ENCODE results near the gene RECQL5.
A peak's percentile ranks its signal among the peaks of the same experiment; 100 is the strongest.

The RECQL5 gene

DNA sequence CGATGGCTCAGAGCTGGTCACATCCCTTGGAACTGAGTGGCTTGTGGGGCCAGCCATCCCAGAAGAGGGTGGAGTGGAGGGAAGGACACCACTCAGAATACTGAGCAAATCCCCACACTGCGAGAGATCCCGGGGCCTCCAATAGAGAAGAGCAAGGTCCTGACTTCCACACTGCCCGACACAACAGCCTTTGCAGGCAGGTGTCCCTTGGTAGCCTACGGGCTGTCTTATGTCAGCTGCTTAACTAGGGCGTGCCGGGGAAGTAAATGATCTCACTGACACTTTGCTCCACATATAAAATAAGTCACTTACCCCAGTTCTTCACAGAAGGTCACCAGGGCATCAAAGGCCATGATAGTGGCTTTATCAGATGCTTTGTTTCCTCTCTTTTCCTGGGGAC lies 16.1 kb downstream of the RECQL5 start:
- TF ChIP-seq, protein P1, sequence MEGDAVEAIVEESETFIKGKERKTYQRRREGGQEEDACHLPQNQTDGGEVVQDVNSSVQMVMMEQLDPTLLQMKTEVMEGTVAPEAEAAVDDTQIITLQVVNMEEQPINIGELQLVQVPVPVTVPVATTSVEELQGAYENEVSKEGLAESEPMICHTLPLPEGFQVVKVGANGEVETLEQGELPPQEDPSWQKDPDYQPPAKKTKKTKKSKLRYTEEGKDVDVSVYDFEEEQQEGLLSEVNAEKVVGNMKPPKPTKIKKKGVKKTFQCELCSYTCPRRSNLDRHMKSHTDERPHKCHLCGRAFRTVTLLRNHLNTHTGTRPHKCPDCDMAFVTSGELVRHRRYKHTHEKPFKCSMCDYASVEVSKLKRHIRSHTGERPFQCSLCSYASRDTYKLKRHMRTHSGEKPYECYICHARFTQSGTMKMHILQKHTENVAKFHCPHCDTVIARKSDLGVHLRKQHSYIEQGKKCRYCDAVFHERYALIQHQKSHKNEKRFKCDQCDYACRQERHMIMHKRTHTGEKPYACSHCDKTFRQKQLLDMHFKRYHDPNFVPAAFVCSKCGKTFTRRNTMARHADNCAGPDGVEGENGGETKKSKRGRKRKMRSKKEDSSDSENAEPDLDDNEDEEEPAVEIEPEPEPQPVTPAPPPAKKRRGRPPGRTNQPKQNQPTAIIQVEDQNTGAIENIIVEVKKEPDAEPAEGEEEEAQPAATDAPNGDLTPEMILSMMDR (IDR thresholded peaks at IDR 0.05; ENCODE audit: extremely low read depth, missing control alignments): no peak
- DNase-seq (ENCODE audit: low spot score): no peak

DNA sequence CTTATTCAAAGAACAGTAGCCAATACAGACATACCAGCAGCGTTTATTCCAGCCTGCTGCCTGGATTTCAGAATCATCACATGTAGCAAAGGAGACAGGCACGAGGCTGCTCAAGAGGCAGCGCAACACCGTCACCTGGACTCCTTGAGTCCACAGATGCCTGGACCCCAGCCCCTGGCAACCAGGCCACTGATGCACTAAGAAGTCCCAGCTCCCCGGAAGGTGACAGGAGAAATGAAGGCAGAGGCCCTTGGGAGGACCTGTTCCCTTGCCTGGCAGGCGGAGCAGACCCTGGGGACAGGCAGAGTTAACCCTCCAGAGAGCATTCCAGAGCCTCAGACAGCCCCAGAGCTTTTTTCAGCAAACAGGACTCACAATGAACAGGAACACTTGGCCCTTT lies 17.3 kb downstream of the RECQL5 start:
- TF ChIP-seq, protein P1 (IDR thresholded peaks at IDR 0.05; ENCODE audit: extremely low read depth, missing control alignments): no peak

DNA sequence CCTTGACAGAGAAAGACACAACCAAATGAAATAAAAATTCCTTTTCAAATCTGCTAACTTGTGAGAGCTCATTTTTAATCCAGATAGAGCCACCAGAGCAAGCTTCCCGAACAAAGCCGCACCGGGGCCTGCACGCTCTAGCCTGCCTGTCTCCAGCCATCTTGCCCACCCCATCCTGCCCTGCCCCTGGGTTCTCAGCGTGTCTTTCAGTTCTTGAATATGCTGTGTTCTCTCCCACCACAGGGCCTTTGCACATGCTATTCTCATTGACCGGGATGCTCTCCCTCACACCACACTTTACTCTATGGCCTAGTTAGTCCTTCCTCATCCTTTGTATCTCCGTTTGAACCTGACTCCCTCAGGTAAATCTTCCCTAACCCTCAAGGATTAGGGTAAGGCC lies 19.0 kb downstream of the RECQL5 start:
- TF ChIP-seq, protein P1 (IDR thresholded peaks at IDR 0.05; ENCODE audit: extremely low read depth, missing control alignments): no peak
- no peak for DNase-seq (ENCODE audit: low spot score)

More for the DNA sequence above, 17.3 kb downstream of the RECQL5 start:
- DNase-seq (ENCODE audit: low spot score): no peak

DNA sequence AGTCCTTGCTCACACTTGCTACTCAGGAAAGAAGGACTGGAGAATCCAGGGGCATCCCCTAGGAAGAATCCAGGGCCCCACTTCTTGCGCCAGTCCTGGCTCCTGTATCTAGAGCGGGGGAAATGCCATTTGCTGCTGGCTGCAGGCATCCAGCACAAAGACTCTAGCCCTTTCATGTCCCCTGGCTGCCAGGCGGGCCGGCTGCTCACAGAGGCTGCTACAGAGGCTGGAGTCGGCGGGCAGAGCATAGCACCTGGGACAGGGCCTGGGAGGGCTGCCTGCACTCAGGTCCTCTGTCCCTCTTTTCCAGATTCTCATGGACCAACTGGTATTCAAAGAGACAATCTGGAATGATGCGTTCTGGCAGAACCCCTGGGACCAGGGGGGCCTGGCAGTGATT lies 19.9 kb downstream of the RECQL5 start:
- TF ChIP-seq, protein P1 (IDR thresholded peaks at IDR 0.05; ENCODE audit: extremely low read depth, missing control alignments): no peak

DNA sequence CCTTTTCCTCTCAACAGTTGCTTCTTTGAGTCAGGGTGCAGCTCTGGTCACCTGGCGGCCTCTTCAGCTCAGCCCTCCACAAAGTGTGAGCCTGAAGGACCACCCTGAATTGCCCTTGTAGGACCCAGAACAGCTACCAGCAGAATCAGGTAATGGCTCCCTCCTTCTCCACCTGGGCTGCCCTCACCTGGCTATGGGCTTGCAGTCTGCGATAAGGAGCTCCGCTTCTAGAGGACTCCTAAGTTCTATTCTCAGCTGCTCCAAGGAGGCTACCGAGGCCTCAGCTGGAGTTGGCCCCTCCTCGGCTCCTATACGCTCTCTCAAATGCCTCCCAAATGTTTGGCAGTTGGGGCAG lies 20.3 kb downstream of the RECQL5 start:
- DNase-seq (ENCODE audit: low spot score): no peak
- TF ChIP-seq, protein P1 (IDR thresholded peaks at IDR 0.05; ENCODE audit: extremely low read depth, missing control alignments): no peak

More for the DNA sequence above, 19.9 kb downstream of the RECQL5 start:
- DNase-seq (ENCODE audit: low spot score): no peak

DNA sequence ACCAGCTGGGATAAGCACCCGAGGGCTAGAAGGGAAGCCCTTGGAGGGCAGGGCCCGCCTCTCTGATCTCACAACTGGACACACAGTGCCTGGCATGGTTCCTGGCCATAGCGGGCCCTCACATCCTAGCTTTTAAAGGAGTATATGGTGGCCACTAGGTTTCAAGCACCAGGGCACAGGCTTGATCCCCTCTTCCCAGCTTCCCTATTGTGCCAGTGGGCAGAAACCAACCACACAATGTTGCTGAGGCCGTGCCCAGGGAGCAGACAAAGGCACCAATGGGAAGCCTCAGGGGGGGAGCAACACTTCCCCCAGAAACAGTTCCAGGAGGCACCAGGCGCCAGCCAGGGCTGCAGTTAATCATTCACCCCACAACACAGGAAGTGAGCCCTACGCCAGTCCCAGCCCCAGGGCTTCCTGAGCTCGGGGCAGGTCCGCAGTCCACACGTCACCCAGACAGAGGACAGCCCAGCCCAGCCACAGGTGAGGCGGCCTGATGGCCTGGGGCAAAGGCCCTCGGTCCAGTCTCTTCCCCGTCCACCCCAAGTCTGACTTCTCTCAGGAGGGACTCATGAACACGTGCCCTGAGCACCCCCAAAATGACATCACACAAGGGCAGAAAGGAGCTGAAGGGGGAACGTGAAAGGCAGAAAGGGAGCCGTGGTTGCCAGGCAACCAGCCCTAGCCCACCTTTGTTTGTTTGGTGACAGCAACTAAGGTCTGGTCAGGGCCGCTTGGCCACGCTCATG lies 20.9 kb downstream of the RECQL5 start:
- DNase-seq (ENCODE audit: low spot score): peak; percentile 83
- TF ChIP-seq, protein P1 (IDR thresholded peaks at IDR 0.05; ENCODE audit: extremely low read depth, missing control alignments): no peak

DNA sequence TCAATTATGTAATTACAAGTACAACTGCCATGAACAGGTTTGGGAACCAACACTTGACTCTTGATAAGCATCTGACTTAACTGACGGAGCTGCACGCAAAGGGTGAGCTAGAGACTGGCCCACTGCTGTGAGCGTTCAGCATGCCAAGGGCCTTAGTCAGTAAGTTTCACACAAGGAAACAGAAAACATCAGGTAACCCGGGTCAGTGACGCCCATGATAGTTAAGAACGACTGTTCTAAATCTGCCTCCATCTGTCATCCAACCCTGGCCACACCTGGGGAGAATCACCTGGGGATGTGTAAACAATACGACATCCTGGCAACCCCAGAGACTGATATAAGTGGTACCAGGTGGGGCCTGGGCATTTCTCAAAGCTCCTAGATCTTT lies 21.5 kb downstream of the RECQL5 start:
- TF ChIP-seq, protein P1 (IDR thresholded peaks at IDR 0.05; ENCODE audit: extremely low read depth, missing control alignments): no peak
- no peak for DNase-seq (ENCODE audit: low spot score)

Measured in GM20000 (cell line).